CD4-positive, alpha-beta T cell treated with Interferon alpha-2 for 1 hour (primary cell): ENCODE results near the gene IL36B.

ENCODE experiments used
- DNase-seq, 2 donors: peaks; one replicate each; pipeline ENCODE4 v3.0.0-alpha.2; 2020 to 2022

Gene IL36B

DNA sequence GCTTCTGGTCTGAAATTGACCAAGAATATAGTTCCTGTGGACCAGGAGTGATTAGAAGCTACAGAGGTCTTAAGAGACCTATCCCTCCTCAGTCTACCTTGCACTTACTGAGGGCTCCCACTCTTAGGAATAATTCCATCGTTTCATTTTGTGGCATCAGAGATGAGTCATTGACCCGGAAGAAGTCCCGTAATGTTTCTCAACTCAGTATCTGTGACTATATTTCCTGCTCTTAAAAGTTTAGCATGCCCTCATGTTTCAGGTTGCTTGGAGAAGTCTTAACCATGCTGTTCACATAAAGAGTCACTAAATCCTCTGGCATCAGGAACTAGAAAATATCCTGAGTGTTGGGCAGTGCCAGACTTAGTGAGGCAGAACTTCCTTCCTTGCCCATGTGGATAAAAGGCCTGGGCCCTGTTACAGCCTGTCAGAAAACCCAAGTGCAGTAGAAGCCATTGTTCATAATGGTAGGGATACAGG is 47.6 kb downstream of the IL36B start, which contains the start of gene IL36A:
IL36A (plus strand) TSS at position 430 of the 480 bp plus-strand sequence. CDS start 413 bp downstream, outside the sequence.
- no peak for DNase-seq

DNA sequence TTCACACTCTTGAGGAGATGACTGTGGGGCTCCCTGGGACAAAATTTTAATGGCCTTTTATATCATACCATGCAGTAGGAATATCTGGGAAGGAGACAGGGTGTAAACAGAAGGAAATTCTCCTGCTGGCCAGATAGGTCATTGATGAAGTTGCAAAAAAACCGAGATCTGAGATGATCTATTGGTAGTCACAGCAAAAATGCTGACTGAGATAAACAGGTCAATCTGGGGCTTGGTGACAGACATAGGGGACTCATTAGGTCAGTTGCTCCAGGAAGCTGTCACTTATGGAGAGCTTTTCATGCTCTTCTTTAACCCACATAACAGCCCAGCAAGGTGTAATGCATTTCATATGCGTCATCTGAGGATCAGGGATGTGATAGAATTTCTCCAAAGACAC is 50.0 kb downstream of the IL36B start:
- no peak for DNase-seq

DNA sequence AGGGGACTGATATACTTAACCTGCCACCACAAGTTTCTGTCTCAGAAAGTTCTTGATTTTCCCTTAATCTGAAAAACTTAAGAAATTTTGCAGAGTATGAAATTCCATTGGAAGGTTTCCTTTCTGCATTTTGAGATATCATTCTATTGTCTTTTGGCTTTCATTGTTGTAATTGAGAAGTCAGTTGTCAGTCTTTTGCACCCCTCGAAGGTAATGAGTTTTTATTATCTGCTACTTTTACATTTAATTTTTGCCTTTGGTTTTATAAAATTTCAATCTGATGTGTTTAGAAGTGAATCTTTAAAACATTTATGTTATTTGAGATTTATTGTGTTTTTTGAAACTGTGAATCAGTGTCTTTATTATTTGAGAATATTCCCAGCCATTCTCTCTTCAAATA is 52.2 kb downstream of the IL36B start:
- DNase-seq: no peak

GRCh38 chr2:112997151-112997550 is 55.5 kb downstream of the IL36B start:
- no peak for DNase-seq

DNA sequence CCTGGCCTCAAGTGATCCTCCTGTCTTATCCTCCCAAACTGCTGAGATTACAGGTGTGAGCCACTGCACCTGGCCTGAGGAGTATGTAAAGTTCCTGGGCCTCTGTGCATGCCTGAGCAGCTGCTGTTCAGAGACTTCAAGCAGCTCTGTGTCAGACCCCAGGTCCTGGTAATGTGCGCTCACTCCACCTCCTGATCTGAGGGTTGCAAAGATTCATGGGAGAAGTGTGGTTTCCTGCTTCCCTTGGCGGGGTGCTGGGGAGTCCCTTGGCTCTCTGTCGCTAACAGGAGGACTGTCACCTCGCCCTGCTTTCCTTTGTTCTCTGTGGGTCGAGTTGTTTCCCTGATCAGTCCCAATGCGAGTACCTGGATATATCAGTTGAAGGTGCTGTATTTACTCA is 56.0 kb downstream of the IL36B start:
- DNase-seq: peak; percentile 64 to 78

DNA sequence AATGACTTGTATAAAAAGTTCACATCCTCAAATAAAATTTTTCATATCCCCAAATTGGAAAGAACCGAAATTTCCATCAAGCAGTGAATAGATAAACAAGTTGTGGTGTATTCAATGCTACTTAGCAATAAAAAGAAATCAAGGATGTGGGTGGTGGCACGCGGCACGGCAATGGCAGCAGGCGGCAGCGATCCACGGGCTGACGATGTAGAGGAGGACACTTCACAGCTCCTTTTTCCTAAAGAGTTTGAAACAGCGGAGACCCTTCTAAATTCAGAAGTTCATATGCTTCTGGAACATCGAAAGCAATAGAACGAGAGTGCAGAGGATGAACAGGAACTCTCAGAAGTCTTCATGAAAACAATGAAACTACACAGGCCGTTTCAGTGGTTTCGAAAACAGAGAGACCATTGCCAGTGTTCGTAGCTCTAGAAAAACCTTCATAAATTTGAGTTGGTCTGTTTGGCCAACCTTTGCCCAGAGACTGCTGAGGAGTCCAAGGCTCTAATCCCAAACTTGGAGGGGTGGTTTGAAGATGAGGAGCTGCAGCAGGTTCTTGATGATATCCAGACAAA is 57.2 kb downstream of the IL36B start:
- peak in 1 of 2 donors; percentile 19 for DNase-seq

- DNase-seq: no peak
Measured at GRCh38 chr2:112994648-112995047, 58.0 kb downstream of the IL36B start.

- DNase-seq: no peak
Measured at GRCh38 chr2:112993831-112994230, 58.8 kb downstream of the IL36B start.

DNA sequence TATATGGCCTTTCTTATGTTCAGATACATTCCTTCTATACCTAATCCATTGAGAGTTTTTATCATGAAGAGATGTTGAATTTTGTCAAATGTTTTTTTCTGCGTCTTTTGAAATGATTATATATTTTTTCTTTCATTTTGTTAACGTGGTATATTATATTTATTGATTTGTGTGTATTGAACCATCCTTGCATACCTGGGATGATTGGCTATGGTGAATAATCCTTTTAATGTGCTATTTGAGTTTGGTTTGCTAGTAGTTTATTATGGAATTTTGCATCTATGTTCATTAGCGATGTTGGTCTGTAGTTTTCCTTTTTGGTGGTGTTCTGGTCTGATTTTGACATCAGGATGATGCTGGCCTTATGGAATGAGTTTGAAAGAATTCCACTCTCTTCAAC is 63.1 kb downstream of the IL36B start:
- no peak for DNase-seq

DNA sequence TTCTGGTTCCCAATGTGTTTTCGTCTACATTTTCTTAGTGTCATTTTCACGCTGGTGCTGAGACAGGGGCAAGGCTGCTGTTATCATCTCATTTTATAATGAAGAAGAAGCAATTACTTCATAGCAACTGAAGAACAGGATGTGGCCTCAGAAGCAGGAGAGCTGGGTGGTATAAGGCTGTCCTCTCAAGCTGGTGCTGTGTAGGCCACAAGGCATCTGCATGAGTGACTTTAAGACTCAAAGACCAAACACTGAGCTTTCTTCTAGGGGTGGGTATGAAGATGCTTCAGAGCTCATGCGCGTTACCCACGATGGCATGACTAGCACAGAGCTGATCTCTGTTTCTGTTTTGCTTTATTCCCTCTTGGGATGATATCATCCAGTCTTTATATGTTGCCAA is 67.6 kb downstream of the IL36B start:
- peak in 1 of 2 donors; percentile 32 for DNase-seq

DNA sequence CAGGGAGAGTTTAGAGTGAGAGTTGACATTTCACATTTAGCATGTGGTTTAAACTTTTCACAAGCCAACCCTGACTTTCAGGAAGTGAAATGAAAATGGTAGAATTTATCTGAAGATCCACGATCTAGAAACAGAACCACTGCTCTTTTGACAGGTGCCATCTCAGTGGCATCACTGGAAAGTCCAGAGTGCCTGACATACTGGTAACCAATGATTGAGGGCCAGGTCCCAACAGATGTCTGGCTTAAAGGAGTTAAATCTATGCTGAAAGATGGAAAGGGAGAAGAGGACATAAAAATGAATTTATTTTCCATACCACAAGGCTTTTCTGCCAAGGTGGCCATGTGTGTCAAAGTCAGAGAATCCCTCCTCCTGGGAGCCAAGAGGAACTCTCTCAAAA is 72.1 kb downstream of the IL36B start:
- no peak for DNase-seq

DNA sequence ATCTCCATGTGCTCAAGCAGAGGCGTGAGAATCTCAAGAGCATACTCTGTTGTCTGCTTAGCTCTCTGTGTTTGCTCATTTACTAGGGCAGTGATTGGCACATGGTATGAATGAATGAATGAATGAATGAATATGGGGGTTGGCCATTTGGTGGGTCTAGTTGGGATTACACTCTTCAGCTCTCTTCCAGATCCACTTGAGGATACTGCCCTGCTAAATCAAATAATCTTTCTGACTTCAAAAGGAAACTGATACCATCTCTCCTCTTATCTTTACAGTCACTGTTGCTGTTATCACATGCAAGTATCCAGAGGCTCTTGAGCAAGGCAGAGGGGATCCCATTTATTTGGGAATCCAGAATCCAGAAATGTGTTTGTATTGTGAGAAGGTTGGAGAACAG is 72.9 kb downstream of the IL36B start:
- no peak for DNase-seq

DNA sequence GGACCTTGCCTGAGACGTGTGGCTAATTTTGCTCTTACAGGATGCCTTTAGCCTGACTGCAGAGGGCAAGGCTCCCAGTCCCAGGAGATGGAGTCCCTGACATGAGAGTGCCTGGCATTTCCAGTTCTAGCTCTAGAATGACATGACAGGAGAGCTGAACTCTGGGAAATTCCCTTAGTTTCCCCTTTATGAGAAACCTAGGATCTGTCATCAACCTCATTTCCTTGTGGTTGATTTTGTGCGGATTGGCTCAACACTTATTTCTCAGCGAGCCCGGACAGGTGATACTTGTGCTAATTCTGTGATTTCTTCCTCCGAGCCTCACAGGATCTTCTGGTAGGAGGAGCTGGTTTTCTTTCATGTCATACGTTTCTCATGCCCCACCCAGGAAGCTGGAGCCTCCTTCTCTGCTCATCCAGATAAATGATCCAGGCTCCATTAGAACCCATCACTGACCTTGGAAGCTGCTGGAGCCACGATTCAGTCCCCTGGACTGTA is 75.1 kb downstream of the IL36B start, which contains the start of gene IL36G:
IL36G (plus strand) TSS at position 448 of the 498 bp plus-strand sequence. CDS start 633 bp downstream, outside the sequence.
- no peak for DNase-seq
